Nephron (organoid): ENCODE data around the gene KCTD15.

Source experiments
- H3K27ac Mint-ChIP-seq, 3 experiments: 2 replicates each; pipeline ENCODE4 v1.8.0; 2020; ENCODE audit warnings: mixed read lengths in 3 of 3, mild to moderate bottlenecking in 2 of 3, moderate library complexity in 1 of 3
- H3K27me3 Mint-ChIP-seq: 2 replicates; pipeline ENCODE4 v1.8.0; 2021; ENCODE audit warnings: low read depth, mild to moderate bottlenecking, moderate library complexity, mixed read lengths
- H3K36me3 Mint-ChIP-seq: 2 replicates; pipeline ENCODE4 v1.8.0; 2020; ENCODE audit warnings: low read depth, mixed read lengths
- H3K4me1 Mint-ChIP-seq: 2 replicates; pipeline ENCODE4 v1.8.0; 2020; ENCODE audit warnings: mixed read lengths
- H3K4me3 Mint-ChIP-seq, 3 experiments: 2 replicates each; pipeline ENCODE4 v1.8.0; 2020; ENCODE audit warnings: mild to moderate bottlenecking in 3 of 3, mixed read lengths in 3 of 3, moderate library complexity in 2 of 3
- H3K9me3 Mint-ChIP-seq: 2 replicates; pipeline ENCODE4 v1.8.0; 2020; ENCODE audit warnings: mixed read lengths
- CTCF ChIP-seq, 3 experiments: fragments of 200-600 bp; sonication (generic); IDR thresholded peaks; one replicate each; pipeline ENCODE4 v1.5.0; 2021; ENCODE audit warnings: antibody characterized with exemption in 3 of 3; ENCODE audit not compliant: unreplicated experiment in 3 of 3

The KCTD15 gene

GRCh38 chr19:33799476-33799875 lies 2.8 kb downstream of the KCTD15 start:
- no peaks in the 10 kb centered on the region for H3K9me3 Mint-ChIP-seq
- H3K27ac Mint-ChIP-seq = peak overlapping the region in 1 of 3 experiments; percentile 94
- peaks cover 15% of the 10 kb centered on the region for H3K36me3 Mint-ChIP-seq
- H3K27me3 Mint-ChIP-seq = peaks cover 7% of the 10 kb centered on the region
- H3K4me3 Mint-ChIP-seq = peak overlapping the region; percentile 52 to 91 (median 91)
- TF ChIP-seq CTCF (IDR thresholded peaks at IDR 0.05; ENCODE audit: unreplicated experiment in 3 of 3) = no peak
- H3K4me1 Mint-ChIP-seq = peaks cover 17% of the 10 kb centered on the region

GRCh38 chr19:33800012-33800680 lies 3.5 kb downstream of the KCTD15 start:
- Mint-ChIP-seq H3K27ac (no peak overlapping the region), H3K9me3 (no peaks in the 10 kb centered on the region), H3K27me3 (peaks cover 7% of the 10 kb centered on the region), H3K4me3 (peak overlapping the region; percentile 52 to 91 (median 91)), H3K36me3 (peaks cover 15% of the 10 kb centered on the region), H3K4me1 (peaks cover 17% of the 10 kb centered on the region)
- TF ChIP-seq CTCF (IDR thresholded peaks at IDR 0.05; ENCODE audit: unreplicated experiment in 3 of 3) = no peak

- Mint-ChIP-seq H3K27ac (no peak overlapping the region), H3K27me3 (peaks cover 7% of the 10 kb centered on the region), H3K4me3 (no peak overlapping the region), H3K36me3 (peaks cover 23% of the 10 kb centered on the region), H3K4me1 (peaks cover 17% of the 10 kb centered on the region), H3K9me3 (no peaks in the 10 kb centered on the region)
- TF ChIP-seq CTCF (IDR thresholded peaks at IDR 0.05; ENCODE audit: unreplicated experiment in 3 of 3) = no peak
Measured at GRCh38 chr19:33801411-33801810, 4.7 kb downstream of the KCTD15 start.

GRCh38 chr19:33802001-33802400 lies 5.3 kb downstream of the KCTD15 start:
- H3K27me3 Mint-ChIP-seq = peaks cover 7% of the 10 kb centered on the region
- H3K36me3 Mint-ChIP-seq = peaks cover 27% of the 10 kb centered on the region
- no peak overlapping the region for H3K27ac Mint-ChIP-seq
- H3K4me3 Mint-ChIP-seq = no peak overlapping the region
- H3K9me3 Mint-ChIP-seq = no peaks in the 10 kb centered on the region
- TF ChIP-seq CTCF (IDR thresholded peaks at IDR 0.05; ENCODE audit: unreplicated experiment in 3 of 3) = no peak
- H3K4me1 Mint-ChIP-seq = peaks cover 17% of the 10 kb centered on the region

GRCh38 chr19:33802801-33803200 lies 6.1 kb downstream of the KCTD15 start:
- Mint-ChIP-seq H3K9me3 (no peaks in the 10 kb centered on the region), H3K36me3 (peaks cover 31% of the 10 kb centered on the region), H3K4me3 (no peak overlapping the region), H3K4me1 (peaks cover 17% of the 10 kb centered on the region), H3K27ac (no peak overlapping the region), H3K27me3 (peaks cover 7% of the 10 kb centered on the region)
- TF ChIP-seq CTCF (IDR thresholded peaks at IDR 0.05; ENCODE audit: unreplicated experiment in 3 of 3) = no peak

GRCh38 chr19:33803383-33803782 lies 6.7 kb downstream of the KCTD15 start:
- Mint-ChIP-seq H3K36me3 (peaks cover 36% of the 10 kb centered on the region), H3K4me1 (peaks cover 16% of the 10 kb centered on the region)
- TF ChIP-seq CTCF (IDR thresholded peaks at IDR 0.05; ENCODE audit: unreplicated experiment in 3 of 3) = no peak

More at GRCh38 chr19:33803383-33803782, 6.7 kb downstream of the KCTD15 start:
- Mint-ChIP-seq H3K9me3 (no peaks in the 10 kb centered on the region), H3K27me3 (peaks cover 7% of the 10 kb centered on the region), H3K4me3 (no peak overlapping the region), H3K27ac (no peak overlapping the region)
